GM21390 (cell line): ENCODE data around the gene NGEF.

Experiments
- ATAC-seq: cut with Tn5 transposase; IDR thresholded peaks from one replicate; pipeline ENCODE4 v1.9.1; 2021; ENCODE audit not compliant: unreplicated experiment

Gene NGEF

DNA sequence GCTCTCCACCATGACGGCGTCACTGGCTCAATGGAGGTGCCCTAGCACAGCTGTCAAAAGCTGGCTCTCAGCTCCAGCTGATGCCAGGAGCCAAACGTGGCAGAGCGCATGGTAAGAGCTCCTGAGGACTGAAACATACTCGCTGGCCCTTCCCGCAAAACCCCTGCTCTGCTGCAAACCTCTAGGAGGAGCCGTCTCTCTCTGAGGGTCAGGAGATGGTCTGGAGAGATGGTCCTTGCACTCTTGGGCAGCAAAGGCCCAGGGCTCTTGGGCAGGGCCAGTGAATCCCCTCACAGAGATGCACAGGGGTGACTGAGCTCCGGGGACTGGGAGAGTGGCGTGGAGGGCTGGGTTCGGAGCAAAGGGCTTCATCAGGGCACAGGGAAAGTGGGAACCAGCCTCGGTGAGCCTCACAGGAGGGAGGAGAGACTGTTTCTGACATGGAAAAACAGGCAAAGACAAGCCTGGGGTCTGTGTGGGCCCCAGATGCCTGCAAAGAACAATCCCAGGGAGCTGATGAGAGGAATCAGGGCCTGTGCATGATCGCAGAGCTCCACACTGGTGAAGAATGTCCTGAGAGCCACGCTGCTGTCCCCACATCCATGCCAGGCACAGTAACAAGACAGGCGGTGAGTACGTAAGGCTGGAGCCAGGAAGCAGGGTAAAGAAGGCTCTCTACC, 125.7 kb downstream of the NGEF start:
- ATAC-seq: no peak

DNA sequence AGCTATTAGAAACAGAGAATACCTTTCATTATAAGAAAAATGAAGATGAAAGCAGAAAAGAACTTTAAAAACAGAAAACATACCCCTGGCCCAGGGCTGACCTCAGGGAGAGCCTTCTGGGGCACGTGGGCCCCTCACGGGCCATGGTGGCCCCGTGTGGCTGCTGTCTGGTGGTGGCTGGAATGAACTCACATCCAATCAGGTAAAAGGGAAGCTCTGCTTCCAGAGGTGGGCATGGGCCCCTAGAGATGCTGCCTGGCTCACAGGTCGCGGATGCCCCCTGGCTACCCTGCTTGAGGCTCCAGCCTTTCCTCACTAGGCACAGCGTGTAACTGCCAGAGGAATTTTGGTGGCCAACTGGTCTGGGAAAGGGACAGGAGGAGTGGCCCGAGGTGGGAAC, 126.4 kb downstream of the NGEF start:
- no peak for ATAC-seq

DNA sequence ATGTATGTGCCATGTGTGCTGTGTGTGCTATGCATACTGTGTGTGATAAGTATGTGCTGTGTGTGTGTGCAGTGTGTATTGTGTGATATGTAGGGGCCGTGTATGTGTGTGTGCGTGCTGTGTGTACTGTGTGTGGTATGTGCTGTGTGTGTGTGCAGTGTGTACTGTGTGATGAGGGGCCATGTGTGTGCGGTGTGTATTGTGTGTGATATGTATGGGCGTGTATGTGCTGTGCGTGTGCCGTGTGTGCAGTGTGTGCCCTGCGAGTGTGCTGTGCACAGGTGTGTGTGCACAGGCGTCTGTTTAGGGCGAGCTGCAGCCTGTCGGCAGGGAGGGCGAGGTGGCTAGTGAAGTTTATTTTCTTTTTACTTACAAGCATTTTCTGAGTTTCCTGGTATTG, 126.9 kb downstream of the NGEF start:
- ATAC-seq: no peak

DNA sequence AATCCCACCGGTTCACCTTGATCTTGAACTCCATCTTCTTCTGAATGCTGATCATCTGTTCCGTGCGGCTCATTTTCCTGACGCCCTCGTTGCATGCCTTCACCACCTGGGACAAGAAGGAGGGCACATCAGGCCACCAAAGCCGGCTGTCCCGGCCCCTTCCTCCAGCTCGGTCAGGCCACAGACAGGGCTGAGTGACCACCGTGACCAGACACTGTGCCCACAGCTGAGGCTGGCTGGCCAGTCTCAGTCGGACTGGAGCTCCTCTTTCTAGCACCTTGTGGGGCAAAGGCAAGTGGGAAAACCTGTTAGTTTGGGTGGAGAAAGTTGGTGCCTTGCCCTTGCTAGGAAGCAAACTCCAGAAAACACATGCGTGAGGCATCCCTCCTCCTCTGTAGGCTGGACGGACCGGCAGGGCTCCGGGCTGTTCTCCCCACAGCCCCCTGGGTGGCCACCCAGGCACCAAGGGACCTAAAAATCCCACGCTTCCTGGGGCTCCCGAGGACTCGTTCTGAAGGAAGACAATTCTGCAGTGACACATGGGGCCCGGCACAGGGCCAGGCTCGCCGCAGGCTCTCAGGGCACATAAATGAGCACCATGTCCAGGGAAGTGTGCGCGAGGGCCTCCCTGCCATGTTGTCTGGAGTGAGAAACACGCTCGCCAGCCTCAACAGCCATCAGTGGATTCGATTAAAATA, 127.6 kb downstream of the NGEF start:
- no peak for ATAC-seq

DNA sequence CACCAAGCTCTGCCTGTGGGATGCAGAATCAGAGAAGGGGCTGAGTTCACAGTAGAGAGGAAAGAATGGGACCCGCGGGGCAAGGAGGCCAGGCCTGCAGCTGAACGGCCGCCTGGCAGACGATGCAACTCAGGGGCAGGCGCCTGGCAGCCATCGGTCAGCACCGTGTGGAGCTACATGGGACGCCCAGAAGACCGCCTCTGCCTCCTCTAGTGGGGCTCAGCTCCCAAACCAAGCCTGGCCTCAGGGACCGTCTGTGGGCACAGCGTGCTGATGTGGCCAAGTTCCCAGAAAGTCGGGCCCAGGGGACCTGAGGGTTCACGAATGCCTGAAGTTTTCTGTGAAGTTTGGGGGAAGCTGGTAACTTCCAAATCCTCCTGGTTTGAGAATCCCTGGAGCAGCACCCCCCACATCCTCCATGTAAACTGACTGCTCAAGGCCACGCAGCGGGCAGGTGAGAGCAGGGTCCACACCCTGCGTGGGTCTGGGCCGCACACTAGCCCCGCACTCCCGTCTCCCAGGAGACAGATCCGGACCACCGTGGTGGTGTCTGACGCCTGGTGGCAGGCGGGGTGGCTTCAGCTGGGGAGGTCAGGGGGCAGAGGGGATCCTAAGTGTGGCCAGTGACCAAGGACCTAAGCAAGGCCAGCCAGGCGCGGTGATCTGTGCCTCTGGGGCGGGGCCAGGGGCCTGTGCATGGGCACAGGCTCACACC, 128.3 kb downstream of the NGEF start:
- no peak for ATAC-seq

DNA sequence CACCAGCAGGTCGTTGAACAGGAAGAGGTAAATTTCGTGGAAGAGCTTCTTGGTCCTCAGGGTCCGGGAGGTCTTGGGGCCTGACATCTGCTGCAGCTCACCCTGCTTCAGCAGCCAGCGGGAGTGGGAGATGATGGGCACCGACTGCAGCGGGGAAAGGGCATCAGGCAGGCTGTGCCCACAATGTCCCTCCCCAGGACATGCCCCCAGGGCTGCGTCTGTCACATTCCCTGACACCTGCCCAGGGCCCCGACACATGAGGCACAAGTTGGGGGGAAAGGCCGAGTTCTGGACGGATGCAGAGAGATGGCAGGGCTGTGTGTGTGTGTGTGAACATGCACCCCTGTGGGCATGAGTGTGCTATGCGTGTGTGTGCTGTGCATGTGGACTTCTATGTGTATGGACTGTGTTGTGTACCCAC, 129.0 kb downstream of the NGEF start:
- ATAC-seq: no peak

DNA sequence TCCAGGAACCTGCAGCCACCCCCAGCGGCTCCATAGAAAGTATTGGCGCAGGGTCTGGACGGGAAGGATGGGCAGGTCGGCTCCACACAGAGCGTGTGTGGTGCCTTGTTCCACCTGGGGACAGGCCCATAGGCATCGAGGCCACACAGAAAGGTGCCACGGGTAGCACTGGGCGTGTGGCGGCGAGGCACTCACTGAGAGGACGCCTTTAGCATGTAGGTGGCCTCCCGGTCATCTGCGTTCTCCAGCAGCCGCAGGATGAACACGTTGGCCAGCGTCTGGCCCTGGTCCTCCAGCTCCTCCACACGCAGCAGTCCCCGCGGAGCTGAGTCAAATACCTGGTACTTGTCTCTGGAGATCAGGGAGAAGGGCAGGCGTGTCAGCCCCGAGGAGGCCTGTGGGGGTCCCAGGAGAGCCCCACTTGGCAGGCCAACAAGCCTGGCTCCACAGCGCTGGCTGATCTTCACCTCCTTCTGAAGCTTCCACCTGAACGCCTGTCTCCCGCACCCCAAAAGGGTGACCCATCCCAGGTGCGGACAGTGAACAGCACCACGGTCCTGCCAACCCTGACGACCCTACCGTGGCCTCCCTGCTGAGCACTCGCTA, 129.8 kb downstream of the NGEF start:
- ATAC-seq: no peak

DNA sequence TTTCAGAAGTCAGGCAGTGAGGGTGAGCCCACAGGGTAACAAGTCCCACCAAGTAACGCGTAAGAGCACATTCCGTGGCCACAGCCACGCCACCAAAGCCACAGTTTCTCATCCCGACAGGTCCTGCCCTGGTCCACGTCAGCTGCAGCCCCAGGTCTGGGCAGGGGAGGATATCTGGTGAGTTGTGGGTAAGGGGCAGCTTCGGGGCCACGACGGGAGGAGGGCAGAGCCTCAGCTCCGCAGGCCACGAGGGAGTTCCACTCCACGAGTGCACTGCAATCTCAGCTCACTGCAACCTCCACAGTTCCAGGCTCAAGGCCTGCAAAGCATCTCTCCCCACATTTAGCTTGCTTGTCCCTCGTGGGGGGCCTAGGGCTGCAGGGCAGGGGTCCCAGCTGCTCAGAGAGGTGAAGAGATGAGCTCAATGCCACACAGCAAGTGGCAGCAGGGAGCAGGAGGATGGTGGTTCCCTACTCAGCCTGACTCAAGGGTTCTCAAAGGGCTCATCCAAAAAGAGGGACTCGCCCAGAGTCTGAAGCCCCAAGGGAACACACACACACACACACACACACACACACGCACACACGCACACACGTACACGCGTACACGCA, 130.4 kb downstream of the NGEF start:
- ATAC-seq: no peak

DNA sequence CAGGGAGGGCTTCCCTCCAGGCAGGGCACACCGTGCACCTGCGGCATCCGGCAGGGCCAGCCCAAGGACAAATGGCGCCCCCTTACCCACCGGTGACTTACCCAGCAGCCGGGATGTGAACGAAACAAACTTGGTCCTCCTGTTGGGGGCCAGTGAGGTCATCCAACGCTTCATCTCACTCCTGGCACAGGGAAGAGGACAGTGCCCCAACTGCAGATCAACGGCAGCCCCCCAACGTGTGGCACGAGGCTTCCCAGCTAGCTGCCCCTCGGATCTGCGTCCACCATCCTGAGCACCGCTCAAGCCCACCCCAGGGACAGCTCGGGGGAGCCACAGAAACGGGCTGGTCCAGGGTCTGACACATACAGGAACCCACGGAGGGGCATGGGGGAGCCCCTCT, 131.0 kb downstream of the NGEF start:
- no peak for ATAC-seq

DNA sequence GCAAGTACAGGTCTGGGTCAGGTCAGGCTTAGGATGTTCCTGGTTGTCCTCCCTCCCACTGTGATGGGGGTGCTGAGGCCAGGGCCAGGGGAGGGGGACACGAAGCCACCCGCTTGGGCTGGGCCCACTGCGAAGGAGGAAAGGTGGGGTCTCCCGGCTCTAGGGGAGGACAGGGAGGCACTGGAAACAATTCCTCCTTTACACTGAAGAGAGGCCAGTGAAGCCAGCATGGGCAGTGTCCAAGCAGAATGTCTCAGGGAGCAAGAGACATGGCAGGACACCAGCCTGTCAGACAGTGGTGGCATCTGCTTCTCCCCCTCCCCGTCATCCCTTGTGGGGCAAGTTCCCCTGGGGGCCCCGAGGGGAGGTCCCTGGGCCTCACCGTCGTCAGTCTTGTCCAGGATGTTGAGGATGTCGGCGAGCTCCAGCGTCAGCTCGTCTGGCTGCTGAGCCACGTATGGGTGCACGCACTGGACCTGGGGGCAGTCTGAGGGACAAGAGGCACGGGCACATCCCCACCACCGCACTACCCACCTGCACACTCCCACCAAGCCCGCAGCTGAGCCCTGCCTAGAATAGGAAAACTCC, 132.2 kb downstream of the NGEF start:
- ATAC-seq: no peak

DNA sequence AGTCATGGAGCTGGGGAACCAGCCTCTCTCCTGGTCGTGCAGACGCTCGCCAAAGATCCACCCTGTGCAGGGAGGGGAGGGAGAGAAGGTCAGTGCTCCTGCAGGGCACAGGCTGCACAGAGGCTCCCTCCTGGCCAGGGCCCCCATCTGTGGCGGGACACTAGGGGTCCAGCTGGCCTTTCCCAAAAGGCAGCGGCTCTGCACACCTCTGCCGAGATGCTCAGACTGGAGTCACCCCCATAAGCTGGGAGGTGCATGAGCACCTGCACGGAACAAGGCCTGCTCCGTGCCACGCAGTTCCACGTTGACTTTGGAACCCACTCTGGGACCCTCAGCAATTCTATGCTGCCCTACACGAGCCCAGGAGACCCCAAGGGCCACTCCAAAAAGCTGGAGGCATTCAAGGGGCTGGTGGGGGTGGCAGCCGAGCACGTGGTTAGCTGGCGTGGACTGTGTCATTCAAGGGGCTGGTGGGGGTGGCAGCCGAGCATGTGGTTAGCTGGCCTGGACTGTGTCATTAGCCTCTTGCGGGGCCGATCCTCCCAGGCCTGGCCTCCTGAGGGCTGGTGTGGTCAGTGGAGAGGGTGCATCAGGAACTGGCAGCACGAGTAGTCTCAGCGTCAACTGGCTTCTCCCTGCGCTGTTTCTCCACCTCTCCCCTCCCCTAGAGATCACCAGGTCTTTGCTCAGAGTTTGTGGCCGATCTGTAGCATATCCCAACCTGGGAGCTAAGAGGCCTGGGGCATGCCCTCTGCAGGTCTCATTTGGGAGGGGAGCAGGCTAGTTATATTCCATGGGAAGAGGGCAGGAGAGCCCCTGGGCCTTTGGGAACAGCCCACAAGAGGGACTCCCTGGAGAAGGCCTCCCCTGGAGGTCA, 133.2 kb downstream of the NGEF start:
- ATAC-seq: no peak

DNA sequence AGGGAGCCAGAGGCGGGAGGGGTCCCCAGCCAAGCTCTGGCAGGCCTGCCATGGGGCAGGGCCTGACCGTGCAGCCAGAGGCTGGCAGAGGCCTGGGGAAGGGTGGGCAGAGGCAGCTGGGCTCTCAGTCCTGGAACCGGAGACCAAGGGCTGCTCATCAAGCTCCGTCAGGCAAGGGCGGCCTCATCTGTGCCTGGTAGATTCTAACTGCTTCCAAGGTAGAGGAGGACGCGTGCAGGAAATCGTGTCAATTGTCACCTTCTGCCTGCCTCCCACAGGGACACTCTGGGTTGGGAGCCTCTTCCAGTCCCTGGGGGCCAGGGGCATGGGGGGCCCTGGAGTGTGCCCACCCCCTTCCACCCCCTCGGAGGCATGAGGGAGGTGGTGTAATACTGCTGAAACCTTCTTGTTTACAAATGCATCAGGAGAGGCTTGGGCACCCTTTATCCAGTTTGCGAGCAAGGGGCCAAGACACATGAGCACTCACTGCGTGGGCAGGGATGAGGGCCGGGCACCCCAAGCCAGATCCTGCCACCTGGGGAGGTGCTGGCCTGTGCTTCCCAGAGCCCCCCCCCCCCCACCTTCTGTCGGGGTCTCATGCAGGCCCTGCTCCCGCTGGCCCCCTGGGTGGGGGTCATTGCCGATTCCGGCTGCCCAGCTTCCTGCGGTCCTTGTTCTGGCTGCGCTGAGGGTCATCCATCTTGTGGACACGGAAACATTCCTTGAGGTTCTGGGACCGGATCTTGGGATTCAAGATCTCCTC, 134.0 kb downstream of the NGEF start:
- no peak for ATAC-seq

DNA sequence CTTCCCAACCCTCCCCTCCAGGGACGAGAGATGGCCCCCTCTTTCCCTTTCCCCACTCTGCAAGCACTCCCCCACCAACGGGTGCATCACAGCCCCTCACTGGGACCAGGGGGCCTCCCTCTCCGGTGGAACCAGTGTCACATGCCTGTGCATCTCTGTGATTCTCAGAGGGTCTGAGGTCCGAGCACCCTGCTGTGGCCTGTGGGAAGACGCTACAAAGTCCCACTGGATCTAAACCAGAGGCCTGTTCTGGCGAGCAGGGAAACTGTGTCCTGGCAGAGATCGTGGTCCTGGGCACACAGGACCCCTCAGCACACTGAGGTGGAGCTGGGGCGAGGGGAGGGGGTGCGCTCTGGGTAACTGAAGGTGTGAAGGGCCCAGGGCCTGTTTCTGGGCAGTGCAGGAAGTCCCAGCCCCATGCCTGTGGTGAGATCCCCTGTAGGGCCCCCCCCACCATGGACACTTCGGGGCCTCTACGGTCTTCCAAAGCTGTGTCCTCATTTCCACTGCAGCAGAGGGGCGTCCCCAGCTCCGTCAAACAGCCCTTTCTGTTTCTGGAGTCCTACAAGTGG, 135.0 kb downstream of the NGEF start:
- ATAC-seq: no peak

DNA sequence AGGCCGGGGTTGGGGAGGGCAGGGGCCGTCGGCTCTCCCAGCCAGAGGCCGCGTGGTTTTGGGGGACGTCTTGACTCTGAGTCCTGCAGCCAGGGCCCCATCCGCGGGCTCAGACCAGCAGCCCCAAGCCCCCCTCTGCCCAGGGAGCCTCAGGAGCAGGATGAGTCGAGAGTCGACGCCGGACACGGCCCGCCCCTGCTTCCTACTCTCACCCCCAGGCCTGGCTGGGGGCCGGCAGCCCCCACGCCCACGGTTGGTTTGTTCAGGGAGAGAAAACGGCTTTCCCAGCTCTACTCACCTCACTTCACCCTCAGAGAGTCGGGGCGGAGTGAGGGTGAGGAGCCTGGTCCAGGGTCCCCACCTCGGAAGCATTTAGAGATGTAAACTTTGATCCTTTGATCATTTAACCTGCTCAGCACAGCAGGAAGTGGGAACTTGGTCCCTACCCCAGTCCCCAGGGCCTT, 136.0 kb downstream of the NGEF start:
- no peak for ATAC-seq

DNA sequence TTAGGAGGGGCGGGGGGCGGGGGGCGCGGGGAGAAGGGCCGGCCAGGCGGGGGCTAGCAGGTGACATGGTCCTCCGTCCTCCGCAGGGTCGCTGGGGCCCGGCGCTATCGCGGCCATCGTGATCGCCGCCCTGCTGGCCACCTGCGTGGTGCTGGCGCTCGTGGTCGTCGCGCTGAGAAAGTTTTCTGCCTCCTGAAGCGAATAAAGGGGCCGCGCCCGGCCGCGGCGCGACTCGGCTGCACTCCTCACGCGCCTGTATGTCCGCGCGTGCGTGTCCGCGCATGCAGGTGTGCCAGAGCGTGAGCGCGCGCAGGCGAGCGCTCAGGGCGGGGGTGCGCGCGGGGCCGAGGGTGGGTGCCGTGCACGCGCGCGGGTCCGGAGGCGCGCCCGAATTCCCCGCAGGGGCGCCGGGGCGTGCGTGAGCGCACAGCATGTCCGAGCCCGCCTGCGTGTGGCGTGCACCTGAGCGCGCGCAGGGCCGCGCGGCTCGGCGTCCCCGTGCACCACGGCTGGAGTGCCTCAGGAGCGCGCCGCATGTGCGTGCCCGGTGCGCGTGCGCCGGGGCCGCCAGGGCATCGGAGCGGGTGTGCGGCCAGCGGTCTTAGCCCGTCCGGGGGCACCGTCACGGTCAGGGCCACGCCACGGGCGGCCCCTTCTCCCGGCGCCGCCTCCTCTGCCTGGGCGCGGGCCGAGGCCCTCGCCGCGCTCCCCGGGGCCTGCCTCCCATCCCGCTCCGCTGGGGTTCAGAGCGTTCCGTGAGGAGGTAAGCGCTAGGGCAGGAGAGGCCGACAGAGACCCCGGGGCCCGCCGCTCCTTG, 136.7 kb downstream of the NGEF start:
- ATAC-seq: no peak

DNA sequence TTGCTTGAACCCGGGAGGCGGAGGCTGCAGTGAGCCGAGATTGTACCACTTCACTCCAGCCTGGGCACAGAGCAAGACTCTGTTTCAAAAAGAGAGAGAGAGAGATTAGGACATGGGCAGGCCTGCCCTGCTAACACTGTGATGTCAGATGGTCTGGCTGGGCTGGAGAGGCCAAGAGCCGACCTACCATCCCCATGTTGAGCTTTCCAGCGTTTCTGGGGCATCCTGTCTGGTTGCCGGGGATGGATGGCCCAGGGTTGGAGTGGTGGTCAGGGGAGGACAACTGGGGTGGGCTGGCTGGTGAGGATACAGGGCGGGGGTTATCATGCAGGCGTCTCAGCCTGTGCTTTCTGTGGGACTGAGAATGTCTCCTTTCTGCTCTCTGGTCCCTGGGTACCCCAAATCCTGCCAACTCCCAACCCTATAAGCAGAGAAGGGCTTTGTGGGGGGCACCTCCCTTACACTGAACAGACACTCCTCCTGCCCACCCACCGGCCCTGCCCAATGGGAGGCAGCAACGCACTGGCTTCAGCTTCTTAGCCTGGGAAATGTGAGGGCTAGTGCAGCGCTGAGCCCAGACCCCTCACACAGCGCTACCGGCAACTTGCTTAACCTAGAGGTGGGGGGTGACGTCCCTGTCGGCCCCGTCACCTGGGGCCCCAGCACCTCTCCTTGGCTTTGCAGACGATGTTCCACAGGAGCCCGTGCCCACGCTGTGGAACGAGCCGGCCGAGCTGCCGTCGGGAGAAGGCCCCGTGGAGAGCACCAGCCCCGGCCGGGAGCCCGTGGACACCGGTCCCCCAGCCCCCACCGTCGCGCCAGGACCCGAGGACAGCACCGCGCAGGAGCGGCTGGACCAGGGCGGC, 137.6 kb downstream of the NGEF start:
- ATAC-seq: no peak

DNA sequence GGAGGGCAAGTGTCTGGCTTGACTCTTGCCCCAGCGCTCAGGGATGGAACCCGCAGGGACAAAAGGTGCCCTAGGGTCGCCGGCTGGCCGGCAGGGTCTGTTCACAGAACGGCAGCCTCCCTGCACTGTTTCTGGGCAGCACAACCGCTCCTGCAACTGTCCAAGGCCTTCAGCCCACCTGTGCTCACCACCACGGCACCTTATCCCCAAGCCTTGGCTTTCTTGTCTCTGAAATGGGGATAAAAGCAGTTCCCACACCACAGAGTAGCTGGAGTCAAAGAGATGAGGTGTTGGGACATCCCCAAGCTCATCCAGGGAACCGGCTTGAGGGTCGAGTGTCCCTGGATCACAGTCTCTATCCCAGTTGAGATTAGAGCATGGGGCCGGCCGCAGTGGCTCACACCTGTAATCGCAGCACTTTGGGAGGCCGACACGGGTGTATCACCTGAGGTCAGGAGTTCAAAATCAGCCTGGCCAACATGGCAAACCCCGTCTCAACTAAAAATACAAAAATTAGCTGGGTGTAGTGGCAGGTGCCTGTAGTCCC, 138.3 kb downstream of the NGEF start:
- no peak for ATAC-seq
